Measurements from ENCODE around the gene RSRC1.

RSRC1 gene

GRCh38 chr3:158264894-158265293 lies 155.0 kb downstream of the RSRC1 start:
- Histone ChIP-seq H3K36me3 (ENCODE audit: control insufficient read depth in 2 of 2, insufficient read depth in 2 of 2, low read length in 2 of 2) (no peaks in the 10 kb centered on the region), H3K4me3 (ENCODE audit: low read length in 2 of 2) (no peak overlapping the region), H3K9ac (ENCODE audit: low read length in 2 of 2) (no peak overlapping the region), H3K27me3 (ENCODE audit: control insufficient read depth in 1 of 2, insufficient read depth in 2 of 2, low read length in 2 of 2) (no peaks in the 10 kb centered on the region), H3K27ac (ENCODE audit: low read length) (no peak overlapping the region), H3K9me3 (ENCODE audit: control insufficient read depth in 2 of 2, low read length in 2 of 2) (peaks cover 2 to 12% of the 10 kb centered on the region in 2 donors), H3K4me1 (ENCODE audit: control insufficient read depth, insufficient read depth, low read length) (no peaks in the 10 kb centered on the region)

GRCh38 chr3:158267015-158267414 lies 157.1 kb downstream of the RSRC1 start:
- H3K27ac ChIP-seq (ENCODE audit: low read length) = no peak overlapping the region
- H3K27me3 ChIP-seq (ENCODE audit: control insufficient read depth in 1 of 2, insufficient read depth in 2 of 2, low read length in 2 of 2) = no peaks in the 10 kb centered on the region
- peaks cover 2 to 12% of the 10 kb centered on the region in 2 donors for H3K9me3 ChIP-seq (ENCODE audit: control insufficient read depth in 2 of 2, low read length in 2 of 2)
- no peak overlapping the region for H3K4me3 ChIP-seq (ENCODE audit: low read length in 2 of 2)
- no peaks in the 10 kb centered on the region for H3K36me3 ChIP-seq (ENCODE audit: control insufficient read depth in 2 of 2, insufficient read depth in 2 of 2, low read length in 2 of 2)
- no peak overlapping the region for H3K9ac ChIP-seq (ENCODE audit: low read length in 2 of 2)
- no peaks in the 10 kb centered on the region for H3K4me1 ChIP-seq (ENCODE audit: control insufficient read depth, insufficient read depth, low read length)

GRCh38 chr3:158269942-158270341 lies 160.1 kb downstream of the RSRC1 start:
- H3K4me3 ChIP-seq (ENCODE audit: low read length in 2 of 2) = no peak overlapping the region
- H3K4me1 ChIP-seq (ENCODE audit: control insufficient read depth, insufficient read depth, low read length) = no peaks in the 10 kb centered on the region
- peaks cover 2 to 12% of the 10 kb centered on the region in 2 donors for H3K9me3 ChIP-seq (ENCODE audit: control insufficient read depth in 2 of 2, low read length in 2 of 2)
- H3K27ac ChIP-seq (ENCODE audit: low read length) = no peak overlapping the region
- peaks cover 0 to 3% of the 10 kb centered on the region in 2 donors for H3K36me3 ChIP-seq (ENCODE audit: control insufficient read depth in 2 of 2, insufficient read depth in 2 of 2, low read length in 2 of 2)
- H3K27me3 ChIP-seq (ENCODE audit: control insufficient read depth in 1 of 2, insufficient read depth in 2 of 2, low read length in 2 of 2) = no peaks in the 10 kb centered on the region
- H3K9ac ChIP-seq (ENCODE audit: low read length in 2 of 2) = no peak overlapping the region

- H3K4me1 ChIP-seq (ENCODE audit: control insufficient read depth, insufficient read depth, low read length) = no peaks in the 10 kb centered on the region
- peaks cover 0 to 7% of the 10 kb centered on the region in 2 donors for H3K9me3 ChIP-seq (ENCODE audit: control insufficient read depth in 2 of 2, low read length in 2 of 2)
- no peaks in the 10 kb centered on the region for H3K27me3 ChIP-seq (ENCODE audit: control insufficient read depth in 1 of 2, insufficient read depth in 2 of 2, low read length in 2 of 2)
- no peak overlapping the region for H3K9ac ChIP-seq (ENCODE audit: low read length in 2 of 2)
- H3K27ac ChIP-seq (ENCODE audit: low read length) = no peak overlapping the region
- no peak overlapping the region for H3K4me3 ChIP-seq (ENCODE audit: low read length in 2 of 2)
- peaks cover 0 to 3% of the 10 kb centered on the region in 2 donors for H3K36me3 ChIP-seq (ENCODE audit: control insufficient read depth in 2 of 2, insufficient read depth in 2 of 2, low read length in 2 of 2)
Measured at GRCh38 chr3:158272081-158272480, 162.2 kb downstream of the RSRC1 start.

- Histone ChIP-seq H3K4me3 (ENCODE audit: low read length in 2 of 2) (no peak overlapping the region), H3K4me1 (ENCODE audit: control insufficient read depth, insufficient read depth, low read length) (no peaks in the 10 kb centered on the region), H3K27ac (ENCODE audit: low read length) (no peak overlapping the region), H3K27me3 (ENCODE audit: control insufficient read depth in 1 of 2, insufficient read depth in 2 of 2, low read length in 2 of 2) (no peaks in the 10 kb centered on the region), H3K9ac (ENCODE audit: low read length in 2 of 2) (no peak overlapping the region), H3K36me3 (ENCODE audit: control insufficient read depth in 2 of 2, insufficient read depth in 2 of 2, low read length in 2 of 2) (peaks cover 3% of the 10 kb centered on the region in 2 donors), H3K9me3 (ENCODE audit: control insufficient read depth in 2 of 2, low read length in 2 of 2) (no peaks in the 10 kb centered on the region)
Measured at GRCh38 chr3:158273656-158274055, 163.8 kb downstream of the RSRC1 start.

GRCh38 chr3:158278187-158278586 lies 168.3 kb downstream of the RSRC1 start:
- Histone ChIP-seq H3K4me3 (ENCODE audit: low read length in 2 of 2) (no peak overlapping the region), H3K9ac (ENCODE audit: low read length in 2 of 2) (no peak overlapping the region), H3K9me3 (ENCODE audit: control insufficient read depth in 2 of 2, low read length in 2 of 2) (no peaks in the 10 kb centered on the region), H3K27me3 (ENCODE audit: control insufficient read depth in 1 of 2, insufficient read depth in 2 of 2, low read length in 2 of 2) (no peaks in the 10 kb centered on the region), H3K4me1 (ENCODE audit: control insufficient read depth, insufficient read depth, low read length) (no peaks in the 10 kb centered on the region), H3K36me3 (ENCODE audit: control insufficient read depth in 2 of 2, insufficient read depth in 2 of 2, low read length in 2 of 2) (peaks cover 3% of the 10 kb centered on the region in 2 donors), H3K27ac (ENCODE audit: low read length) (no peak overlapping the region)

- Histone ChIP-seq H3K27ac (ENCODE audit: low read length) (no peak overlapping the region), H3K27me3 (ENCODE audit: control insufficient read depth in 1 of 2, insufficient read depth in 2 of 2, low read length in 2 of 2) (no peaks in the 10 kb centered on the region), H3K36me3 (ENCODE audit: control insufficient read depth in 2 of 2, insufficient read depth in 2 of 2, low read length in 2 of 2) (peaks cover under 1 to 3% of the 10 kb centered on the region in 2 donors), H3K4me3 (ENCODE audit: low read length in 2 of 2) (no peak overlapping the region), H3K9ac (ENCODE audit: low read length in 2 of 2) (no peak overlapping the region), H3K4me1 (ENCODE audit: control insufficient read depth, insufficient read depth, low read length) (no peaks in the 10 kb centered on the region), H3K9me3 (ENCODE audit: control insufficient read depth in 2 of 2, low read length in 2 of 2) (no peaks in the 10 kb centered on the region)
Measured at GRCh38 chr3:158279609-158280008, 169.7 kb downstream of the RSRC1 start.

- Histone ChIP-seq H3K4me1 (ENCODE audit: control insufficient read depth, insufficient read depth, low read length) (no peaks in the 10 kb centered on the region), H3K9ac (ENCODE audit: low read length in 2 of 2) (no peak overlapping the region), H3K36me3 (ENCODE audit: control insufficient read depth in 2 of 2, insufficient read depth in 2 of 2, low read length in 2 of 2) (no peaks in the 10 kb centered on the region), H3K9me3 (ENCODE audit: control insufficient read depth in 2 of 2, low read length in 2 of 2) (no peaks in the 10 kb centered on the region), H3K27me3 (ENCODE audit: control insufficient read depth in 1 of 2, insufficient read depth in 2 of 2, low read length in 2 of 2) (no peaks in the 10 kb centered on the region), H3K4me3 (ENCODE audit: low read length in 2 of 2) (no peak overlapping the region), H3K27ac (ENCODE audit: low read length) (no peak overlapping the region)
Measured at GRCh38 chr3:158295771-158296170, 185.9 kb downstream of the RSRC1 start.

GRCh38 chr3:158297940-158298339 lies 188.1 kb downstream of the RSRC1 start:
- Histone ChIP-seq H3K4me1 (ENCODE audit: control insufficient read depth, insufficient read depth, low read length) (no peaks in the 10 kb centered on the region), H3K9ac (ENCODE audit: low read length in 2 of 2) (no peak overlapping the region), H3K36me3 (ENCODE audit: control insufficient read depth in 2 of 2, insufficient read depth in 2 of 2, low read length in 2 of 2) (no peaks in the 10 kb centered on the region), H3K9me3 (ENCODE audit: control insufficient read depth in 2 of 2, low read length in 2 of 2) (no peaks in the 10 kb centered on the region), H3K4me3 (ENCODE audit: low read length in 2 of 2) (no peak overlapping the region), H3K27ac (ENCODE audit: low read length) (no peak overlapping the region), H3K27me3 (ENCODE audit: control insufficient read depth in 1 of 2, insufficient read depth in 2 of 2, low read length in 2 of 2) (no peaks in the 10 kb centered on the region)

- H3K4me1 ChIP-seq (ENCODE audit: control insufficient read depth, insufficient read depth, low read length) = no peaks in the 10 kb centered on the region
- no peaks in the 10 kb centered on the region for H3K36me3 ChIP-seq (ENCODE audit: control insufficient read depth in 2 of 2, insufficient read depth in 2 of 2, low read length in 2 of 2)
- H3K4me3 ChIP-seq (ENCODE audit: low read length in 2 of 2) = no peak overlapping the region
- no peak overlapping the region for H3K9ac ChIP-seq (ENCODE audit: low read length in 2 of 2)
- H3K9me3 ChIP-seq (ENCODE audit: control insufficient read depth in 2 of 2, low read length in 2 of 2) = no peaks in the 10 kb centered on the region
- no peaks in the 10 kb centered on the region for H3K27me3 ChIP-seq (ENCODE audit: control insufficient read depth in 1 of 2, insufficient read depth in 2 of 2, low read length in 2 of 2)
- no peak overlapping the region for H3K27ac ChIP-seq (ENCODE audit: low read length)
Measured at GRCh38 chr3:158308236-158308928, 198.5 kb downstream of the RSRC1 start.

- H3K27me3 ChIP-seq (ENCODE audit: control insufficient read depth in 1 of 2, insufficient read depth in 2 of 2, low read length in 2 of 2) = no peaks in the 10 kb centered on the region
- H3K4me3 ChIP-seq (ENCODE audit: low read length in 2 of 2) = no peak overlapping the region
- H3K27ac ChIP-seq (ENCODE audit: low read length) = no peak overlapping the region
- no peaks in the 10 kb centered on the region for H3K4me1 ChIP-seq (ENCODE audit: control insufficient read depth, insufficient read depth, low read length)
- no peaks in the 10 kb centered on the region for H3K36me3 ChIP-seq (ENCODE audit: control insufficient read depth in 2 of 2, insufficient read depth in 2 of 2, low read length in 2 of 2)
- no peak overlapping the region for H3K9ac ChIP-seq (ENCODE audit: low read length in 2 of 2)
- H3K9me3 ChIP-seq (ENCODE audit: control insufficient read depth in 2 of 2, low read length in 2 of 2) = no peaks in the 10 kb centered on the region
Measured at GRCh38 chr3:158312560-158313141, 202.8 kb downstream of the RSRC1 start.
